HG03045 (cell line): ENCODE measurements around the gene SCN3B.

Experiments used
- ATAC-seq: cut with Tn5 transposase; IDR thresholded peaks from one replicate; pipeline ENCODE4 v1.9.1; 2021; ENCODE audit warnings: mild to moderate bottlenecking, moderate library complexity; ENCODE audit not compliant: unreplicated experiment

Gene SCN3B

GRCh38 chr11:123659311-123659710 lies 4.9 kb upstream of the SCN3B start:
- no peak for ATAC-seq

GRCh38 chr11:123653827-123654565 lies 428 bp downstream of the SCN3B start:
- ATAC-seq = no peak

- no peak for ATAC-seq
Measured at GRCh38 chr11:123653483-123653826, 969 bp downstream of the SCN3B start.

GRCh38 chr11:123652599-123652998 lies 1.8 kb downstream of the SCN3B start:
- ATAC-seq = no peak

GRCh38 chr11:123650901-123651300 lies 3.5 kb downstream of the SCN3B start:
- ATAC-seq = no peak

GRCh38 chr11:123645286-123645975 lies 9.0 kb downstream of the SCN3B start:
- no peak for ATAC-seq

GRCh38 chr11:123642435-123642834 lies 12.0 kb downstream of the SCN3B start:
- ATAC-seq = no peak

GRCh38 chr11:123641495-123641840 lies 13.0 kb downstream of the SCN3B start:
- no peak for ATAC-seq

- ATAC-seq = peak; percentile 52
Measured at GRCh38 chr11:123640677-123641494, 13.5 kb downstream of the SCN3B start.

GRCh38 chr11:123640029-123640428 lies 14.4 kb downstream of the SCN3B start:
- no peak for ATAC-seq

- no peak for ATAC-seq
Measured at GRCh38 chr11:123630126-123630608, 24.3 kb downstream of the SCN3B start.

- ATAC-seq = no peak
Measured at GRCh38 chr11:123628936-123629683, 25.3 kb downstream of the SCN3B start.

- ATAC-seq = no peak
Measured at GRCh38 chr11:123624974-123625373, 29.4 kb downstream of the SCN3B start.

- ATAC-seq = no peak
Measured at GRCh38 chr11:123622576-123622975, 31.8 kb downstream of the SCN3B start.

- ATAC-seq = no peak
Measured at GRCh38 chr11:123616505-123617198, 37.8 kb downstream of the SCN3B start.

- no peak for ATAC-seq
Measured at GRCh38 chr11:123611698-123612097, 42.7 kb downstream of the SCN3B start.

GRCh38 chr11:123608945-123609344 lies 45.5 kb downstream of the SCN3B start:
- no peak for ATAC-seq

GRCh38 chr11:123608371-123608770 lies 46.1 kb downstream of the SCN3B start:
- ATAC-seq = no peak

GRCh38 chr11:123607781-123608180 lies 46.6 kb downstream of the SCN3B start:
- no peak for ATAC-seq

- ATAC-seq = no peak
Measured at GRCh38 chr11:123603666-123604065, 50.8 kb downstream of the SCN3B start.
